GM18508 (cell line): ENCODE results near the gene ARL13A.
"Not testable (repeated sequence)": the region's sequence is repeated elsewhere in the genome, so short reads cannot be mapped to it uniquely, and the experiment has no call there.

ENCODE experiments used
- ATAC-seq: cut with Tn5 transposase; IDR thresholded peaks from one replicate; pipeline ENCODE4 v1.9.1; 2021; ENCODE audit warnings: moderate number of reproducible peaks; ENCODE audit not compliant: insufficient read depth, unreplicated experiment

ARL13A gene

DNA sequence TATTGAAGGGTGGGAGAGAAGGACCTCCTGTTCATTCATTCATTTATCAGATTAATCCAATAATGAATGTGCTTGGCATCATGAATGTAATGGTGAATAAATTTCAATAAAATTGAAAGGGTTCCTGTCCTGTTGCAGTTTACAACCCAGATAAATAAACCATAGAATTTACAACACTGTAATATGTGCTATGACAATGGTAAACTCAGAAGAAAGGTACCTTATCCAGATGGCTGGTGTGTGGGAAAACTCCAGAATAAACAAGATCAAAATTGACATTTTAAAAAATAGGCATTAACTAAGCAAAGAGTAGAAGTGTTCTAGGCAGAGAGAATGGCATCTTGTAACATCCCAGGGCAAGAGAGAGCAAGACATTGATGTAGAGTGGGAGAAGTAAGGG, 15.3 kb downstream of the ARL13A start:
- ATAC-seq: no peak

DNA sequence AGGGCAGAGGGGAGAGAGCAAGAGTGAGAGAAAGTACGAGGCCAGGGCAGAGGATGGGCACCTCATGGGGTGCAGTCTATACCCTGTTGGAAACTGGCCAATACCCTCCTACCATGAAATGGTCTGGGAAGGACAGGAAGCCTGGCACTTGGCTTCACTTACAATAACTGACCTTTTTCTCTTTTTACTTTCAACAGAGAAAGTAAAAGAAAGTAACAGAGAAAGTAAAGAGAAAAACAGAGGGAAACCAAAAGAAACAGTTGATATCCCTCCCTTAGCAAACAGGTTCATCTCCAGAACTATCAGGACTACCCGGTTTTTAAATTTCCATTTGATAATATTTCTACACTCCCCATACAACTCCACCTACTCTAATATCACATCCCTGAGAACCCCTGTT, 20.6 kb downstream of the ARL13A start:
- ATAC-seq: no peak

DNA sequence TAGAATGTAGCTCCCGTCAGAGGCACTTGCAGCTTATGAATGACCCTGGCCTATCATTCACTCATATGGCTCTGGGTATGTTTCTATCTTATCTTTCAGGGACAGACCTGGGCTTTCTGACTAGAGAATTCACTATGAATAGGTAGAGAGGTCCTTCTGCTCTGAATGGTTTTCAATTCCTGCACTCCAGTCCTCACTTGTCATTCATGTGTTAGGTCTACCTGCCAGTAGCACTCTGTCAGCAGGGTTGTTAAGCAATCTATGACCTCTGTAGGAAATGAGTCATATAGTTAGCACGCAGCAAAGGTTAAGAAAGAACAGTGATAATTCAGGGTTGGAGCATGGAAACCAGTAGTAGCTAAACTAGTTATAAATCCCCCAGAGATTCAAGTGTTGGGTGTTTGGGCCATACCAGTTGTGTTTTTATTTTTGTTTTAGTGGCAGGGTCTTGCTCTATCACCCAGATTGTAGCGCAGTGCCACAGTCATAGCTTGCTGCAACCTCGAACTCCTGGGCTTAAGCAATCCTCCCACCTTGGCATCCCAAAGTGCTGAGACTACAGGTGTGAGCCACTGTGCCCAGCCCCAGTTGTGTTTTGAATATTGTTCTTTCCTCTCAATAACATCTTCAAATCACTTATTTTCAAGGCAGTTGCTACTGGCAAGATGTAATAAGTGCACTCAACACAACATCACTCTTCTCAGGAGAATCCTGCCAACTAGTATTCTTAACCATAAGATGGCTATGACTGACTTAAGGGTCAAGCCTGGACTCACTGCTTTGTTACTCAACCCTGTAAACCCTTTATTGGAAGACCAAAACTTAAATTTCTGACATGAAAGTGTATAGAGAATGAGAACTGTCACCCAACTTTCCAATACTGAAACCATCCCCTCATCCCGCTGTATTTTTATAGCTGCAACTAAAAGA, 25.1 kb downstream of the ARL13A start:
- ATAC-seq: peak; percentile 90

DNA sequence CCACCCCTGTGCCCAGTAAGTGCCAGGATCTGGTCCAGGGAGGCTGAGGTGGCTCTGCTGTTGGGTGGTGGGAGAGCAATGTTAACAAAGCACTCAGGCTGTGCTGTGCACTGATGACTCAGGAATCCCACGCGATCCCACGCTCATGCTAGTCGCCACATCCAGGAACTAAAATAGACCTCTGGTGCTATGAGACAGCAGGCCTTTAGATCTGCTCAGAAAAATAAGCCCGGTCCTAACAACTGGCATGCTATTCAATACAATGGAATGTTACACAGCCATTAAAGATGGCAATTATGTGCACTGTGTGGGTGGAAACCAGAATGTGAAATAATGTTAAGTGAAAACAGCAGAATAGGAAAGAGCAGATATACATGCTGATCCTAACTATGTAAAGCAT, 26.0 kb downstream of the ARL13A start:
- ATAC-seq: no peak

DNA sequence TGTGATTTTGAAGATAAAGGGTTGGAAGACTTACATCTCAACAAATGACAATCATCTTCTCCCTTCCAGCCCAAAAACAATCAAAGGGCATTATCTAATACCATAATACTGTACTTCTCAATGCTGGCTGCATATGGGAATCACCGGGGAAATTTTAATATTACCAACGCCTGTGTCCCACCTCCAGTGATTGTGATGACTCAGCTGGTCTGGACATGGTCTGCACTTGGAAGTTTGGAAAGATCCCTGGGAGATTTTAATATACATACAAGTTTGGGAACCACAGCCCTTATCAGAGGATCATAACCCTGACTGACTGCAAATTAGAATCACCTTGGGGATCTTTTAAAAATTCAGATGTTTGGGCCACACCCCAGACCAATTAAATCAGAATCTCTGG, 29.9 kb downstream of the ARL13A start:
- ATAC-seq: no peak

DNA sequence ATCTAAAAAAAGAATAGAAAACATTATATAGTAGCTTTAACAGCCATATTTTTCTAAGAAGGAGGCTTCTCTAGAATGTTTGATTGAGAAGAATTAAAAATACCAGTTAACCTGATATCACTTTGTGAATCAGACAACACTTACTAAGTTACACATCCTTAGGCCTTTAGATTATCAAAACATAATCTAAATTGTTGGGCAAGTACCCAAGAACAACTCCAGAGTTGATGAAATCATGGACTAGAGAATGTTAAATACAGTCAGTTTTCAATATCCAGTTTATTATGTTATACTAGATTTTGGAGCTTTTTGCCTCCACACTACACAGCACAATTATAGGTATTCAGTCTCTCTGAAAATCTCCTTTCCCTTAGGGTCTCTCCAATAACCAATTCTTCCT, 39.6 kb downstream of the ARL13A start:
- ATAC-seq: no peak

DNA sequence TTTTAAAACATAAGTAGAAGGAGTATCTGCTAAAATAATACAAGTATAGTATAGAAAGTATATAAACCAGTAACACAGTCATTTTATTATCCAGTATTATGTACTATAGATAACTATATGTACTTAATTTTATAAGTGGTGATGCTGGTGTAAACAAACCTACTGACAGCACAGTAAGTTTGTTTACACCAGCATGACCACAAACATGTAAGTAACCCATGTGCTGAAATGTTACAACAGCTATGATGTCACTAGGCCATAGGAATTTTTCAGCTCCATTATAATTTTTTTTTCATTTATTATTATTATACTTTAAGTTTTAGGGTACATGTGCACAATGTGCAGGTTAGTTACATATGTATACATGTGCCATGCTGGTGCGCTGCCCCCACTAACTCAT, 42.5 kb downstream of the ARL13A start:
- not testable (repeated sequence) for ATAC-seq

DNA sequence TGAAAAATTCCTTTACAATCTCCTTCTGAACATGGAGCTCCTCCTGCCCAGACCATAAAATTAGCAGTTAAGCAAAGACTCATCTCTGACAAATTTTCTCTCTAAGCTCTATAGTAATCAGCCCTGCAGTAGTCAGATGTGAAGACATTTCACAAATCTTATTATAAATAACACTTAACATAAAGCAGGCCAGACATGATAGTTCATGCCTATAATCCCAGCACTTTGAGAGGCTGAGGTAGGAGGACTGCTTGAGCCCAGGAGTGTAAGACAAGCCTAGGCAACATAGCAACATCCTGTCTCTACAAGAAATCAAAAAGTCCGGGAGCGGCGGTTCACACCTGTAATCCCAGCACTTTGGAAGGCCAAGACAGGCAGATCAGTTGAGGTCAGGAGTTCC, 52.5 kb downstream of the ARL13A start:
- no peak for ATAC-seq

DNA sequence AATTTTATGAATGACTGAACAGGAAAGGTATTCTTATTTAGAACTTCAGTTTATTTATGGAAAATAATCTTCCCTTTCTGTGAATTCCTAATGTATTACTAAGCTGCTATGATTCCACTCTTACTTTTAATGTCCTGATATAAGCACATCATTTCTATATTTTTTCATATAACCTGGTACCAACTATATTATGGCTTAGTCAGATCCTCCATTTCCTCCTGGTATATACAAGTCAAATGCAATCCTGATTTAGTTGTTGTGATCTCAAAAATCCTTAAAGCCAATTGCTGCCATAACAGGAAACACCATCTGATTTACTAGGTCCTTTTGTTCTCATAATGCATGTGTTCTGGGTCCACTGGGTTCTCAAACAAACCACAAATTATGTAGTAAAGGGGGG, 55.6 kb downstream of the ARL13A start:
- no peak for ATAC-seq

DNA sequence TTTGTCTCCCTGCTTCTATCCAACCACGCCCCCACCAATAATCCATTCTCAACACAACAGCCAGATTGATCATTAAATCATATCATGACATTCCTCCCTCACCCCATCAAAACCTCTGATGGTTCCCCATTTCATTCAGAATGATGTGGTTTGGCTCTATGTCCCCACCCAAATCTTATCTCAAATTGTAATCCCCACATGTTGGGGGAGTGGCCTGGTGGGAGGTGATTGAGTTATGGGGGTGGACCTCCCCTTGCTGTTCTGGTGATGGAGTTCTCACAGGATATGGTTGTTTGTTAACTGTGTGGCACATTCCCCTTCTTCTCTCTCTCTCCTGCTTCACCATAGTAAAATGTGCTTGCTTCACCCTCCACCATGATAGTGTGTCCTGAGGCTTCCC, 59.1 kb downstream of the ARL13A start:
- no peak for ATAC-seq

DNA sequence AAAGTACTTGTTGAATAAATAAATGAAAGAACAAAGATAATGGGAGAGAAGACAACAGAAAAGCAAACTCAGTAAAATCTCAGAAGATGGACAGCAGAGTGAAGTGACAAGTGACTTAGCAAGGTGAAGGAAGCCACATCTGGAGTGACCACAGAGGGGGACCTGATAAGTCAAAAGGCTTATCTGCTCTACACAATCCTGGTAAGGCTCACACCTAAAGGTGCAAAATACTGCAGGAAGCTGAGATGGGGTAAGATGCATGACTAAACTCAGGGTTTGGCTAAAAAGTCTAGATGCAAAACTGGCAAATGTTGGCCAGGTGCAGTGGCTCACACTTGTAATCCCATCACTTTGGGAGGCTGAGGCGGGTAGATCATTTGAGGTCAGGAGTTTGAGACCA, 60.2 kb downstream of the ARL13A start:
- ATAC-seq: no peak

DNA sequence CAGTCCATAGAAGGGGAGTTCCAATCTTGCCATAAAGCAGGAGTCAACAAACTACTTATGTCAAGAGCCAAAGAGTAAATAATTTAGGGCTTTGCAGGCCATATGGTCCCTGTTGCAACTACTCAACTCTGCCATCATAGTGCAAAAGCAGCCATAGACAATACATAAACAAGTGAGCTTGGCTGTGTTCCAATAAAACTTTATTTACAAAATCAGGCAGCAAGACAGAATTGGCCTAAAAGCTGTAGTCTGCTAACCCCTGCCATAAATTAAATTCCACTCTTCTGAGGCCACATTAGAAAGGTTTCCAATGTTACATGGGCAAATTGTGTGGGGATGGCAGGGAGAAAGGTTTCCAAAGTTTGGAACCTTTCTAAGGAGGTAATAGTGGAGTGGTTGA, 67.7 kb downstream of the ARL13A start:
- ATAC-seq: no peak

DNA sequence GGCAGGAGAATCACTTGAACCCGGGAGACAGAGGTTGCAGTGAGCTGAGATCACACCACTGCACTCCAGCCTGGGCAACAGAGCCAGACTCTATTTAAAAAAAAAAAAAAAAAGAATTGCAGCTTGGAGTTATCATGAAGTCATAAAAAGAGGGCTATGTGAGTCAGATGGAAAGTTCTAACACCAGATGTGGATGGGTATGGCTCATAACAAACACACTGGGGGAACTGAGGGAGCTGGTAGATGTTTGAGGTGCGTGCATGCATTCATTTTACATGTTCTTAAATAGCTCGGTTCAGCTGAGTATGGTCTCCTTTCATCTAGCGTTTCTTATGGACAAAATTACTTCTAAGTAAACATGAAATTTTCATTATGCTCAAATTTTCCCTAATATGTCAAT, 70.7 kb downstream of the ARL13A start:
- ATAC-seq: no peak
